HG03354 (cell line): ENCODE data around the gene C2CD3.

Source experiments
- ATAC-seq: cut with Tn5 transposase; IDR thresholded peaks from one replicate; pipeline ENCODE4 v1.9.1; 2021; ENCODE audit warnings: mild to moderate bottlenecking; ENCODE audit not compliant: unreplicated experiment, poor library complexity, severe bottlenecking

The C2CD3 gene

GRCh38 chr11:73975479-73975757 is 195.4 kb downstream of the C2CD3 start:
- ATAC-seq = no peak

- no peak for ATAC-seq
Observed at GRCh38 chr11:73974604-73975478, 196.0 kb downstream of the C2CD3 start.

DNA sequence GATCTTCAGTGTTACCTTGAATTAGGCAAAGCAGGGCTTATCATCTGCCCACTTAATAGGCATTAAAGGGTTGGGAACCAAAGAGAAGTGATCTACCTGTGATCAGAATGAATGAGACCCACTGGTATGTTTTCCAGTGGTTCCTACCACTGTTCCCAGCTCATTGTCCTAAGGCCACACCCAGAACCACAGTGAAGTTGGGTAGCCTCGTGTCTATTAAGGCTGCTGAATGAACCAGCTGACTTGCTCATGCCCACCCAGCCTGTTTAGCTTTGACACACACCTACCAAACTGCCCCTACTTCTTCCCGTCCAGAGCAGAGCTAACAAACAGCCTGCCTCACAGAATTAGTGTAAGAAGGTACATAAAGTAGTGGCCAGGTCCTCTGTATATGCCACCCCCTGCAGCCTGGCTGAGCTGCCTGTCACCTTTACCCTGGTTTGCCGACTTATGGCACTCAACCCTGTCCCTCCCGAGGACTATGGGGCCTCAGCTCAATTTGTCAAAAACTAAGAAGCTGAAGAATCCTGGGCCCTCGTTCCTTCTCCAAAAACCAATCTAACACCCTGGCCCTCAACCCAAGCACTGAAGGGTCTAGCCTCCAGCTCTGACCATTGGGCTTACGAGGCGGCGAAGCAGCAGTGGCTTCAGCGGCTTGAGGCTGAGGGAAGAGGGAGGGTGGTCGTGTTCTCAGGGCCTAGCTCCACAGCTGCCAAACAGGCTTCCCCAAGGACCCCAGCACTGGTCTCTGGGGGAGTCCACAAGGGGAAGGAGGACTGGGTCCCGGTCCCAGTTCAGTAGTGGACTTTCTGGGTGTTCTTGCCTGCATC is 198.0 kb downstream of the C2CD3 start:
- no peak for ATAC-seq

GRCh38 chr11:73972187-73972586 is 198.6 kb downstream of the C2CD3 start:
- no peak for ATAC-seq

- no peak for ATAC-seq
Observed at GRCh38 chr11:73971175-73971719, 199.6 kb downstream of the C2CD3 start.

GRCh38 chr11:73969991-73970800 is 200.6 kb downstream of the C2CD3 start:
- ATAC-seq = no peak

- ATAC-seq = no peak
Observed at GRCh38 chr11:73969091-73969490, 201.7 kb downstream of the C2CD3 start.

DNA sequence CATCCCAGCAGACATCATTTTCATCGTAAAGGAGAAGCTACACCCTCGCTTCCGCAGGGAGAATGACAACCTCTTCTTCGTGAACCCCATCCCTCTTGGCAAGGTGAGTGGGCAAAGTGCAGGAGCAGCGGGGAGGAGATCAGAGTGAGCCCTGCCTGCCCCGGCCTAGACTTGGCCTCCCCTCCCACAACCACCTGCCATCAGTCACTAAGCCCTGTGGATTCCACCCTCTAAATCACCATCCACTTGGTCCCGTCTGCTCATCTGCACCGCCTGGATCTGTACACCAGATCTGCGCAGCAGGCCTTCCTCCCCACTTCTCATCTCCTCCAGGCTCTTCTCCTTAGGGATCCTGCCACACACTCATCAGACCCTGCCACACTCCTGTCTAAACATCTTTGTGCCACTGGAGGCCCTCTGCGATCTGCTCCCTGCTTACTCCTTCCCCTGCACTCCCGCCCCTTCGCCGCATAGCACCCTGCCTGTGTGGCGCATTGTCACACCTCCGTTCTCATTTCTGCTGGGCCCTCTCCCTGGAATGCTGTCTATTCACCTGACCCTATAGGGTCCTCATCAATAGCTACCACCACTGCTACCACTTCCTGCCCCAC is 202.3 kb downstream of the C2CD3 start:
- no peak for ATAC-seq

DNA sequence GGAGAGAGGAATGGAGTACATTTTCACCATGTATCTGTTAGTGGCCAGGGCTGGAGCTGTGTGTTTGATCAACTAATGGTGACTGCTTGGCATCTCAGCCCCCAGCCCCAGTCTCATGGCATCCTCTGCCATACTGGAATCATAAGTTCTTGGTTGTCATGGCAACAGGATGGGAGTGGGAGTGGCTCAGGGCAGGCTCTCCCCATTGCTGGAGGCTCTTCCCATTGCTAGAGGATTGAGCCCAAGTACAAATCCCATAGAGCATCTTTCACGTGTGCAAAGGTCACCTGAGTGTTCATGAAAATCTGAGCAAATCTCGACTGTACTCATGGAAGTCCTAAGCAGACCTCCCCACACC is 205.1 kb downstream of the C2CD3 start:
- ATAC-seq = no peak

- ATAC-seq = no peak
Observed at GRCh38 chr11:73965076-73965763, 205.6 kb downstream of the C2CD3 start.

- no peak for ATAC-seq
Observed at GRCh38 chr11:73963861-73964260, 206.9 kb downstream of the C2CD3 start.
